Raji (cell line): ENCODE measurements around the gene ACSS3.

Experiments used
- POLR2A ChIP-seq: IDR thresholded peaks from 2 replicates; pipeline ENCODE4 v1.6.1; 2011; ENCODE audit warnings: low read depth, low read length, control low read depth; ENCODE audit not compliant: insufficient read depth

Gene ACSS3

GRCh38 chr12:81274637-81275529, 197.0 kb downstream of the ACSS3 start:
- no peak for TF ChIP-seq POLR2A

DNA sequence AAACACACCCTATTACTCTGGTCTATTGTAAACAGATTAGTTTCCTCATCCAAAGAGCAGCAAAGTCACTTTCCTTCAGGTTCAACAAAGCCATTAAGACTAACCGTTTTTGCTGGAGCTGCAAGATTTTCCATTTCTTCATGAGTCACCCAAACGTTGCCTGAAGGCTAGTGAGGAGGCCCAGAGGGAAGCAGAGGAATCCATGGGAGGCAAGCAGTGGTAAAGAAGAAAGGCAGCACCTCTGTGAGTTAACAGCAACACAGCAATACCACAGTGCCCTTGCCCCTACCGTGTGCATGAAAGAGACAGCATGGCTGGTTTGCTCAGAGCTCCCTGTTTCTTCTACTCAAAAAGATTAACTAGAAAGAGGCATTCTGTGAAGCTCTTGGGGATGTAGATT, 206.3 kb downstream of the ACSS3 start:
- TF ChIP-seq POLR2A, result no peak

- no peak for TF ChIP-seq POLR2A
These were observed 210.8 kb downstream of the ACSS3 start for GRCh38 chr12:81288651-81289050.

DNA sequence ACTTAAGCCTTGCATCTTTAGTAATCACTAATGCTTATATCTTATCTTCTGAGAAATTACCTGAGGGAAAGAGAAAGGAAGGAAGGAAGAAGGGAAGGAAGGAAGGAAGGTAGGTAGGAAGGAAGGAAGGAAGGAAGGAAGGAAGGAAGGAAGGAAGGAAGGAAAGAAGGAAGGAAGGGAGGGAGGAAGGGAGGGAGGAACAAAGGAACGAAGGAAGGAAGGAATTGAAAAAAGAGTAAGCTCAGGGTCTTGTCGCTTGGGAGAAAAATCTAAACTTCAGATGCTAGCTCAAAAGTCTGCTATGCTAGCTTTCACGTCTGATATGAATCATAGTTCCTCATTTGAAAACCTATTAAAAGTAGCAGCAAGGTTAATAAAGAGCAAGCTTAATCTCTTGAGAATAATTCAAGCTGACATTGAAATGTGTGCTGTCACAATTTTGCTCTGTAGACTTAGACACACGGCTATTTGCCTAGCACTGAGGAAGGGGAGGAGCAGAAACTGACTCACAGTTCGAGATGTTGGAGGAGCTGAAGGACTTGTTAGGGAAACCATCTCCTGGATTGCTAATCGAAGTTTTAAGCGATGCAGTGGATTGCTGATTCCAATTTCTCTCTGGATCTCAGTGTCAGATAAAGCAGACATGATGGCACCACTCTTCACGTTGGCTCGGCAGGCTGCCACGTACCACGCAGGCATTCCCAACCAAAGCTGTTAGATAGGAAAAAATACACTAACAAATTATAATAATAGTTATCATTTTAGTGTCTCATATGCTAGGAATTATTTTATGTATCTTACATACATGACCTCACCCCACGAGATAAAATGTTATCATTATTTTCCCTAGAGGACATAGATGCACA, 216.7 kb downstream of the ACSS3 start:
- TF ChIP-seq POLR2A, result no peak

DNA sequence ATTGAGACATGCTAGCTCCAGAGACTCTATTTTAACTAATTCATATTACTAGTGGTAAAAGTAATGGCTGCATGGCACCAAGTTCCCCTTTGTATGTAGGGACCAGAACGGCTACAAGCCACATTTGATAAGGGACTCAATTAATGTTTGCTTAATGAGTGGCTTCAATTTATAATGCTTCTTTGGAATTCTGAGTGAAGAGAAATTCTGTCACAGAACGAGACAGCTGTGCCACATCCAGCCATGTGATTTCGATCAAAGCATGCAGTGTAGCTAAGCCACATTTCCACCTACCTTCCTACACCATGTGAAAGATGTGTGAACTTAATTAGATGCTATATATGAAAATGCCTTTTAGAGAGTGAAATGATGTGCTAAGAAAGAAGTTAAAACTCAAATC, 217.4 kb downstream of the ACSS3 start:
- TF ChIP-seq POLR2A, result no peak

- no peak for TF ChIP-seq POLR2A
These were observed 218.9 kb downstream of the ACSS3 start for GRCh38 chr12:81296556-81297305.

GRCh38 chr12:81297601-81298000, 219.7 kb downstream of the ACSS3 start:
- TF ChIP-seq POLR2A, result no peak

DNA sequence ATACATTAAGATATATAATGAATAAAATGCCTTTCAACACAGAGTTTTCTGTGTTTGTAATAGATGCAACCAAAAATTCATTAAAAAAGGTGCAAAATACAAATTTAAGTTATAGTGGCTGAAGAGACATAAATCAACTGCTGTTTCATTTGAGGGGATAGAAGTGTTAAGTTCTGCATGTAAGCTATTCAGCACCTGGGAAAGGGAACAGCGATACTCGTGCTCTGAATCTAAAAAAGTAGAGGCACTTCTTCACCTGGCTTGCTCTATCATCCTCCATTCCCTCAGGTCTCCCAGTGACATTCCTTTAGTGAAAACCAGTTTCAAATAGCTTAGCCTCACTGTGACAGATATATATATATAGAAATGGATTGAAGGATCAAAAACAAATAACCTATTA, 222.6 kb downstream of the ACSS3 start:
- no peak for TF ChIP-seq POLR2A

DNA sequence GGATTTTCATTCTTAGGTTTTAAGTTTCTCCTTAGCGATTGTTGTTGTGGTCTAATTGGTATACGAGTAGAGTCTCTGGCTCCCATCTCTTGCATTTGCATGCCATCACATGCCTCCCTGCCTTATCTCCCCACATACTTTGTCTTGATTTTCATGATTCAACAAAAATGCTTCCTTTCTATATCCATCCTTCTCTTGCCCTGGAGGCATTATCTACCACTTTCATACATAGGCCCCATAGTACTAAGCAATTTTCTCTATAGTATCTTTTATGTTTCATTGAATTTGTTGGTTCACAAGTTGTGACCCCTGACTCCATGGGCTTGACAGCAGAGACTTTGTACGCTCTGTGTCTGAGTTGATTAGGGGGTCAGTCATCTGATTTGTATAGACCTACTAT, 226.1 kb downstream of the ACSS3 start:
- TF ChIP-seq POLR2A, result no peak
